Spinal cord (tissue), 10 donors: ENCODE measurements around the gene CLK4. TPM values are rescaled to one million over a fixed set of nuclear protein-coding genes. Genes with fewer than 3 reads are reported as not detected.
A peak's percentile ranks its signal among the peaks of the same experiment; 100 is the strongest.

Source experiments
- DNase-seq, 6 donors: peaks; one replicate each; pipeline versions ENCODE4 v3.0.0 to v3.0.0-alpha.2; 2013 to 2015; ENCODE audit warnings: low spot score in 6 of 6, low read depth in 4 of 6
- H3K27ac ChIP-seq: one replicate; pipeline ENCODE4 v1.5.1; 2013; ENCODE audit warnings: low read depth, low read length, control low read depth
- H3K27me3 ChIP-seq: one replicate; pipeline ENCODE4 v1.6.1; 2013; ENCODE audit warnings: low read length; ENCODE audit not compliant: control insufficient read depth, insufficient read depth
- H3K36me3 ChIP-seq: one replicate; pipeline ENCODE4 v1.6.1; 2013; ENCODE audit warnings: low read length; ENCODE audit not compliant: control insufficient read depth, insufficient read depth
- H3K4me1 ChIP-seq: one replicate; pipeline ENCODE4 v1.6.1; 2013; ENCODE audit warnings: low read length; ENCODE audit not compliant: control insufficient read depth, insufficient read depth
- H3K4me3 ChIP-seq: one replicate; pipeline ENCODE4 v1.5.1; 2013; ENCODE audit warnings: low read depth, low read length, control low read depth
- H3K9me3 ChIP-seq: one replicate; pipeline ENCODE4 v1.6.1; 2013; ENCODE audit warnings: low read length; ENCODE audit not compliant: control insufficient read depth, insufficient read depth
- WGBS: methylation state at CpG from one replicate; pipeline ENCODE4 v1.1.5; 2013; ENCODE audit warnings: missing lambda C conversion rate; ENCODE audit not compliant: insufficient coverage; 5-methylcytosine and 5-hydroxymethylcytosine counted together
- polyA plus RNA-seq, 2 donors: library from polyadenylated mRNA; unstranded; fragments of 120-200 nt; gene quantifications; one replicate each; pipeline ENCODE4 v1.2.1, GENCODE V29; 2013; ENCODE audit not compliant: insufficient read length in 2 of 2
- total RNA-seq, 2 donors: library from RNA; depleted of rRNA in 1 of 2; stranded (reverse); fragments of 120-200 nt in 1 of 2; fragments of >200 nt in 1 of 2; gene quantifications; one replicate each; pipeline versions ENCODE4 v1.2.3 to v1.2.4, GENCODE V29; 2013 to 2014
- donor health status: healthy.

The CLK4 gene
- total and polyA plus RNA-seq, 4 donors: 47.9 to 64.6 (median 55.2) TPM

GRCh38 chr5:178622679-178623247 is 4.1 kb downstream of the CLK4 start:
- H3K4me3 ChIP-seq: no peak overlapping the region
- H3K36me3 ChIP-seq: peaks cover 8% of the 10 kb centered on the region
- WGBS: no CpG with 5 or more reads among the region's 4 CpGs
- no peak for DNase-seq
- H3K27ac ChIP-seq: no peak overlapping the region
- H3K9me3 ChIP-seq: no peaks in the 10 kb centered on the region
- H3K4me1 ChIP-seq: peaks cover 7% of the 10 kb centered on the region
- H3K27me3 ChIP-seq: no peaks in the 10 kb centered on the region

GRCh38 chr5:178619390-178619789 is 7.5 kb downstream of the CLK4 start:
- no peak overlapping the region for H3K27ac ChIP-seq
- H3K4me1 ChIP-seq: no peaks in the 10 kb centered on the region
- H3K9me3 ChIP-seq: no peaks in the 10 kb centered on the region
- 0% methylated on average over 1 of the region's 1 CpG for WGBS
- H3K36me3 ChIP-seq: peaks cover 22% of the 10 kb centered on the region
- DNase-seq: no peak
- no peaks in the 10 kb centered on the region for H3K27me3 ChIP-seq
- H3K4me3 ChIP-seq: no peak overlapping the region

DNA sequence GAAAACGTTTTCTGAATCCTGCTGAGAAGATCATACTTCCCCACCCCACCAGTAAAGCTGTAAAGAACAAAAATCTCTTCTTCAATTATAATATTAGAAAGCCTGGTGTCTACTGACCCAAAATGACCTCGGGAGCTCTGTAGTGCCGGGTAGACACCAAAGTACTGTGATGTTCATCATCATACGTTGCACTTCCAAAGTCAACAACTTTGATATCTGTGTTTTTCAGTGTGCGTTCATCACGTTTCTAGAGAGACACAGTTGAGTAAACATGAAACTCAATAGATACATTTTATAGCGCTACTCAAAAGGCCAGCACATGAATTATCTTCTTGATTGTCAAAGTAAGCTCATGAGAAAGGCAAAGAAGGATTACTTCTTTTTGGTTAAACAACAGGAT is 14.6 kb downstream of the CLK4 start:
- no peaks in the 10 kb centered on the region for H3K4me1 ChIP-seq
- H3K9me3 ChIP-seq: no peaks in the 10 kb centered on the region
- no peak overlapping the region for H3K27ac ChIP-seq
- DNase-seq: no peak
- WGBS: 92% methylated on average over 2 of the region's 7 CpGs
- H3K4me3 ChIP-seq: no peak overlapping the region
- H3K36me3 ChIP-seq: peaks cover 46% of the 10 kb centered on the region
- no peaks in the 10 kb centered on the region for H3K27me3 ChIP-seq

DNA sequence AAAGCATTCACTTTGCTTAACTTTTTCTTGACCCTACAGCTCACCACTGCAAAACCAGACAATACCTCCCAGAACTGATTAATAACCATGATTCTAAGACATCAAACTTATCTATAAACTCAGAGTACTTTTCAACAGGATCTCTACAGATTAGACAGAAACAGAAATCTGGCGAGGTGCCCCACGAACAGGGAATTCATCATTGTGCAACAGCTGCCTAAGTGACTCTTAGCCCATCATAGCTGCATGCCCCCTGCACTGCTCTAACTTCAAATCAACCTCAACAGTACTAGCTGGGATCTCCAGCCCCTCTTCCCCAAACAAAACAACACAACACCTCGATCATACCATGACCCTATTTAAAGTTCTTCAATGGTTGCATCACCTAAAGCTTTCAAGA is 20.6 kb downstream of the CLK4 start:
- no peak overlapping the region for H3K27ac ChIP-seq

DNA sequence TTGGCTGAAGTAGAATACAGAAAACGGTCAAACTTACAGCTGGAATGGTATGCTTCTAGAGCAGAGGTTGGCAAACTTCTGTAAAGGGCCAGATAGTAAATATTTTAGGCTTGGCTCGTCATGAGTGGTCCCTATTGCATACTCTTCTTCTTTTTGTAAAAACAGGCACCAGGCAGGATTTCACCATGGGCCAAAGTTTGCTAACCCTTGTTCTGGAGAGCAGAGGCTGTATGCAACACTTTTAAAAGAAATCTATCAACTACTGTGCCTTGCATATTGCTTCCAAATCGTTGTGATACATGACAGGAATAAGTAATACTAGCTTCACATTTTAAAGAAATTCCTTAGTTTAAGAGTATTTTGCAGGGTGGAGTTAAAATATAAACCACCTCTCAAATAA is 21.1 kb downstream of the CLK4 start:
- whole genome bisulfite sequencing: no CpG with 5 or more reads among the region's 3 CpGs
- H3K36me3 ChIP-seq: peaks cover 36% of the 10 kb centered on the region
- no peaks in the 10 kb centered on the region for H3K4me1 ChIP-seq
- no peak for DNase-seq
- H3K27me3 ChIP-seq: no peaks in the 10 kb centered on the region
- no peak overlapping the region for H3K4me3 ChIP-seq
- H3K27ac ChIP-seq: no peak overlapping the region
- H3K9me3 ChIP-seq: no peaks in the 10 kb centered on the region

More for the DNA sequence above, 20.6 kb downstream of the CLK4 start:
- Histone ChIP-seq H3K4me1 (no peaks in the 10 kb centered on the region), H3K9me3 (no peaks in the 10 kb centered on the region), H3K27me3 (no peaks in the 10 kb centered on the region), H3K36me3 (peaks cover 38% of the 10 kb centered on the region), H3K4me3 (no peak overlapping the region)
- DNase-seq: no peak
- WGBS: 92% methylated on average over 3 of the region's 3 CpGs

DNA sequence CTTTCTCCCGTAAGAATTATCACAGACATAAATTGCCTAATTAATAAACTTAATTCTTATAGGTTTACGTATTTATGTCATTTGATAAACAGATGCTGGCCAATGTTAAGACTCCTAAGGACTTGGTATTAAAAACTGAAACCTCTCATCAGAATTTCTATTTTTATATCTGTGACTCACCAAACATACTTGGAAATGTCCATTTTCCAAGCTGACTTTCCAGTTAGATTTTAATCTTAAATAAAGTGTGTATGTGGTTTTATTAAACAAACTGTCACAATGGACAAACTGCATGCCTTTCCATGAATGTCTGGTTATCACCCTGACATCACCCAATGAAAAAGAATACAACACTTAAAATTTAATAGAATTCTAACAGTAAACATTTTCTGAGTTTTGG is 24.1 kb downstream of the CLK4 start:
- WGBS: no CpG with 5 or more reads among the region's 2 CpGs
- Histone ChIP-seq H3K36me3 (peaks cover 26% of the 10 kb centered on the region), H3K4me3 (no peak overlapping the region), H3K27me3 (no peaks in the 10 kb centered on the region), H3K4me1 (no peaks in the 10 kb centered on the region), H3K9me3 (no peaks in the 10 kb centered on the region), H3K27ac (no peak overlapping the region)
- DNase-seq: no peak

GRCh38 chr5:178595750-178596149 is 31.1 kb downstream of the CLK4 start:
- no CpG with 5 or more reads among the region's 2 CpGs for WGBS
- H3K27me3 ChIP-seq: no peaks in the 10 kb centered on the region
- H3K4me1 ChIP-seq: peaks cover 3% of the 10 kb centered on the region
- peaks cover 6% of the 10 kb centered on the region for H3K9me3 ChIP-seq
- no peak overlapping the region for H3K27ac ChIP-seq
- no peak for DNase-seq
- H3K36me3 ChIP-seq: peaks cover 9% of the 10 kb centered on the region
- H3K4me3 ChIP-seq: no peak overlapping the region

- no peak for DNase-seq
- peaks cover 6% of the 10 kb centered on the region for H3K9me3 ChIP-seq
- H3K36me3 ChIP-seq: peaks cover 8% of the 10 kb centered on the region
- H3K4me3 ChIP-seq: no peak overlapping the region
- peaks cover 9% of the 10 kb centered on the region for H3K4me1 ChIP-seq
- no peak overlapping the region for H3K27ac ChIP-seq
- no peaks in the 10 kb centered on the region for H3K27me3 ChIP-seq
Measured at GRCh38 chr5:178595150-178595549, 31.7 kb downstream of the CLK4 start.

- Histone ChIP-seq H3K36me3 (no peaks in the 10 kb centered on the region), H3K27me3 (peaks cover 13% of the 10 kb centered on the region), H3K27ac (peak overlapping the region; percentile 33), H3K4me1 (peaks cover 29% of the 10 kb centered on the region), H3K9me3 (peaks cover 3% of the 10 kb centered on the region), H3K4me3 (no peak overlapping the region)
- DNase-seq: no peak
- WGBS: 24% methylated on average over 5 of the region's 9 CpGs
Measured at GRCh38 chr5:178590924-178591423, 35.9 kb downstream of the CLK4 start.

GRCh38 chr5:178590141-178590923 is 36.5 kb downstream of the CLK4 start, which contains the start of gene COL23A1:
Gene COL23A1 (minus strand): TSS chr5:178590393.
- DNase-seq: peak in 5 of 6 donors; percentile 36 to 88 (median 55)
- WGBS: under 1% methylated on average over 77 of the region's 78 CpGs
- H3K27ac ChIP-seq: peak within 1 kb of the TSS; percentile 33
- H3K36me3 ChIP-seq: no peaks in the 10 kb centered on the region
- H3K4me1 ChIP-seq: peaks cover 29% of the 10 kb centered on the region
- H3K9me3 ChIP-seq: no peaks in the 10 kb centered on the region
- peaks cover 13% of the 10 kb centered on the region for H3K27me3 ChIP-seq
- peak within 1 kb of the TSS; percentile 26 for H3K4me3 ChIP-seq
